Panc1 (cell line): ENCODE measurements around the gene FRMD5. TPM values are rescaled to one million over a fixed set of nuclear protein-coding genes. Genes with fewer than 3 reads are reported as not detected.
"Not testable (repeated sequence)": the region's sequence is repeated elsewhere in the genome, so short reads cannot be mapped to it uniquely, and the experiment has no call there.

Experiments used
- ATAC-seq: fragments of 200-7000 bp; cut with Tn5 transposase; 2 replicates; pipeline ENCODE4 v1.9.1; 2020; ENCODE audit warnings: mild to moderate bottlenecking, moderate library complexity
- BruUV-seq: library from RNA; stranded (reverse); fragments of 400-500 nt; replicated peaks from 2 replicates; lab custom pipeline; 2021; lab: Mats Ljungman, UMichigan
- CTCF ChIA-PET: fragments of 300-600 bp; sonication (Branson Sonifier 250); formaldehyde crosslinking; loops from one replicate; lab custom pipeline; 2022; ENCODE audit warnings: antibody characterized with exemption; lab: Charles Lee
- POLR2A ChIA-PET: fragments of 300-600 bp; sonication (Branson Sonifier 250); formaldehyde crosslinking; loops from one replicate; lab custom pipeline; 2022; ENCODE audit warnings: antibody characterized with exemption; lab: Charles Lee
- DNase-seq: peaks from one replicate; pipeline ENCODE4 v3.0.0-alpha.2; 2010; ENCODE audit warnings: low read depth, low spot score
- H3K27ac ChIP-seq: 2 replicates; pipeline ENCODE4 v1.5.1; 2011; ENCODE audit warnings: mild to moderate bottlenecking, low read length, inconsistent platforms
- H3K27me3 ChIP-seq: fragments of 200-500 bp; sonication (Bioruptor generic); 2 replicates; pipeline ENCODE4 v1.6.0; 2014; ENCODE audit warnings: low read length, inconsistent platforms; ENCODE audit not compliant: control insufficient read depth, insufficient read depth
- H3K36me3 ChIP-seq: fragments of 200-500 bp; sonication (Bioruptor generic); 2 replicates; pipeline ENCODE4 v1.5.1; 2014; ENCODE audit warnings: inconsistent platforms, mild to moderate bottlenecking, low read length, moderate library complexity; ENCODE audit not compliant: control insufficient read depth, insufficient read depth
- H3K4me1 ChIP-seq: 2 replicates; pipeline ENCODE4 v1.5.1; 2011; ENCODE audit warnings: inconsistent platforms, mild to moderate bottlenecking, low read length, moderate library complexity; ENCODE audit not compliant: control insufficient read depth, insufficient read depth
- H3K4me3 ChIP-seq, 2 experiments: 2 replicates each; pipeline ENCODE4 v1.5.1; 2011 to 2012; ENCODE audit warnings: low read depth in 2 of 2, low read length in 2 of 2, mild to moderate bottlenecking in 2 of 2, inconsistent platforms in 1 of 2, moderate library complexity in 1 of 2
- H3K9me3 ChIP-seq: fragments of 200-500 bp; sonication (Bioruptor generic); 2 replicates; pipeline ENCODE4 v1.5.1; 2014; ENCODE audit warnings: low read depth, mild to moderate bottlenecking, inconsistent platforms, low read length, moderate library complexity; ENCODE audit not compliant: control insufficient read depth, insufficient read depth
- POLR2AphosphoS5 ChIP-seq: IDR thresholded peaks from 2 replicates; pipeline ENCODE4 v1.6.1; 2012; ENCODE audit warnings: mild to moderate bottlenecking, low read depth, low read length, moderate library complexity
- SIN3A ChIP-seq: IDR thresholded peaks from 2 replicates; pipeline ENCODE4 v1.6.1; 2012; ENCODE audit warnings: low read depth, mild to moderate bottlenecking, low read length, moderate library complexity, borderline replicate concordance; ENCODE audit not compliant: insufficient read depth
- TCF7L2 ChIP-seq: IDR thresholded peaks from 2 replicates; pipeline ENCODE4 v1.6.1; 2011; ENCODE audit warnings: mild to moderate bottlenecking, low read depth, low read length, inconsistent platforms
- in situ Hi-C: cut with HindIII; loops from 2 replicates; pipeline ENCODE4 v1.10.0; 2016; ENCODE audit warnings: low sequenced_read_pairs, low pct_unique_long_range_greater_than_20kb
- intact Hi-C: fragments of 100-400 bp; cut with micrococcal nuclease; formaldehyde crosslinking; loops from one replicate; pipeline ENCODE4 v1.10.0; 2022; ENCODE audit not compliant: unreplicated experiment
- total RNA-seq: library from RNA; stranded (reverse); gene quantifications from one replicate; pipeline ENCODE4 v1.2.1, GENCODE V29; 2021; ENCODE audit not compliant: unreplicated experiment
- TF ChIP-seq, protein P1 (sequence below), 2 experiments: IDR thresholded peaks; 2 replicates each; pipeline ENCODE4 v1.6.1; 2011 to 2012; ENCODE audit warnings: low read depth in 2 of 2, control low read depth in 1 of 2, low read length in 1 of 2, mild to moderate bottlenecking in 1 of 2, moderate library complexity in 1 of 2; ENCODE audit not compliant: insufficient read depth in 1 of 2
- TF ChIP-seq, protein P2 (sequence below): fragments of 450-650 bp; IDR thresholded peaks from 2 replicates; pipeline ENCODE4 v1.5.1; 2017; ENCODE audit warnings: mild to moderate bottlenecking

Gene FRMD5
- total RNA-seq, 1 experiment from 2014 or later = 18.3 TPM

DNA sequence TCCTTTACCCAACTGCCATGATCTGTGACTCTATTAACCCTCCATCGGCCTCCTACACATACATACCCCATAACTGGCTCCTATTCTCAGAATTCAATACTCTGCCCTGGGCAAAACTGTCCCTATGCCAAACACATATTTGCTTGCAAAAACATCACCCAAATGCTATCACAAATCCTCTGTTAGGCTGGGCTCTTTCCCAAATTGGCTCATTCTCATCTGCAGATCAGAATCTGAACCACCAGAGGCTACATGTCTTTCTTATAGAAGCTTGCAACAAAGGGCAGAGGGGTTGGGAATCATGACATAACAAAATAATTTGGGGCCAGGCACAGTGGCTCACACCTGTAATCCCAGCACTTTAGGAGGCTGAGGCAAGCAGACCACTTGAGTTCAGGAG lies 48.1 kb upstream of the FRMD5 start:
- ChIA-PET CTCF (interaction anchor here (0.7 kb wide), 1 partner anchor 350 kb away, joined by 3 read pairs; no protein-coding TSS in a partner anchor), POLR2A (no interaction called here)
- Histone ChIP-seq H3K27me3 (no peaks in the 10 kb centered on the region), H3K36me3 (no peaks in the 10 kb centered on the region), H3K27ac (no peak overlapping the region), H3K9me3 (no peaks in the 10 kb centered on the region), H3K4me1 (peaks cover 4% of the 10 kb centered on the region; the same call in 1 of the 2 replicates), H3K4me3 (no peak overlapping the region)
- intact Hi-C loops = no loop called here
- DNase-seq (no peak), ATAC-seq (no peak)
- no TSS peak for BruUV-seq
- in situ Hi-C loops = no loop called here
- TF ChIP-seq SIN3A (no peak), TCF7L2 (no peak), POLR2AphosphoS5 (no peak)
- TF ChIP-seq, protein P1, sequence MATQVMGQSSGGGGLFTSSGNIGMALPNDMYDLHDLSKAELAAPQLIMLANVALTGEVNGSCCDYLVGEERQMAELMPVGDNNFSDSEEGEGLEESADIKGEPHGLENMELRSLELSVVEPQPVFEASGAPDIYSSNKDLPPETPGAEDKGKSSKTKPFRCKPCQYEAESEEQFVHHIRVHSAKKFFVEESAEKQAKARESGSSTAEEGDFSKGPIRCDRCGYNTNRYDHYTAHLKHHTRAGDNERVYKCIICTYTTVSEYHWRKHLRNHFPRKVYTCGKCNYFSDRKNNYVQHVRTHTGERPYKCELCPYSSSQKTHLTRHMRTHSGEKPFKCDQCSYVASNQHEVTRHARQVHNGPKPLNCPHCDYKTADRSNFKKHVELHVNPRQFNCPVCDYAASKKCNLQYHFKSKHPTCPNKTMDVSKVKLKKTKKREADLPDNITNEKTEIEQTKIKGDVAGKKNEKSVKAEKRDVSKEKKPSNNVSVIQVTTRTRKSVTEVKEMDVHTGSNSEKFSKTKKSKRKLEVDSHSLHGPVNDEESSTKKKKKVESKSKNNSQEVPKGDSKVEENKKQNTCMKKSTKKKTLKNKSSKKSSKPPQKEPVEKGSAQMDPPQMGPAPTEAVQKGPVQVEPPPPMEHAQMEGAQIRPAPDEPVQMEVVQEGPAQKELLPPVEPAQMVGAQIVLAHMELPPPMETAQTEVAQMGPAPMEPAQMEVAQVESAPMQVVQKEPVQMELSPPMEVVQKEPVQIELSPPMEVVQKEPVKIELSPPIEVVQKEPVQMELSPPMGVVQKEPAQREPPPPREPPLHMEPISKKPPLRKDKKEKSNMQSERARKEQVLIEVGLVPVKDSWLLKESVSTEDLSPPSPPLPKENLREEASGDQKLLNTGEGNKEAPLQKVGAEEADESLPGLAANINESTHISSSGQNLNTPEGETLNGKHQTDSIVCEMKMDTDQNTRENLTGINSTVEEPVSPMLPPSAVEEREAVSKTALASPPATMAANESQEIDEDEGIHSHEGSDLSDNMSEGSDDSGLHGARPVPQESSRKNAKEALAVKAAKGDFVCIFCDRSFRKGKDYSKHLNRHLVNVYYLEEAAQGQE (IDR thresholded peaks at IDR 0.05; ENCODE audit: insufficient read depth in 1 of 2, low read depth in 2 of 2, low read length in 1 of 2) = no peak
- TF ChIP-seq, protein P2, sequence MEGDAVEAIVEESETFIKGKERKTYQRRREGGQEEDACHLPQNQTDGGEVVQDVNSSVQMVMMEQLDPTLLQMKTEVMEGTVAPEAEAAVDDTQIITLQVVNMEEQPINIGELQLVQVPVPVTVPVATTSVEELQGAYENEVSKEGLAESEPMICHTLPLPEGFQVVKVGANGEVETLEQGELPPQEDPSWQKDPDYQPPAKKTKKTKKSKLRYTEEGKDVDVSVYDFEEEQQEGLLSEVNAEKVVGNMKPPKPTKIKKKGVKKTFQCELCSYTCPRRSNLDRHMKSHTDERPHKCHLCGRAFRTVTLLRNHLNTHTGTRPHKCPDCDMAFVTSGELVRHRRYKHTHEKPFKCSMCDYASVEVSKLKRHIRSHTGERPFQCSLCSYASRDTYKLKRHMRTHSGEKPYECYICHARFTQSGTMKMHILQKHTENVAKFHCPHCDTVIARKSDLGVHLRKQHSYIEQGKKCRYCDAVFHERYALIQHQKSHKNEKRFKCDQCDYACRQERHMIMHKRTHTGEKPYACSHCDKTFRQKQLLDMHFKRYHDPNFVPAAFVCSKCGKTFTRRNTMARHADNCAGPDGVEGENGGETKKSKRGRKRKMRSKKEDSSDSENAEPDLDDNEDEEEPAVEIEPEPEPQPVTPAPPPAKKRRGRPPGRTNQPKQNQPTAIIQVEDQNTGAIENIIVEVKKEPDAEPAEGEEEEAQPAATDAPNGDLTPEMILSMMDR = no peak

DNA sequence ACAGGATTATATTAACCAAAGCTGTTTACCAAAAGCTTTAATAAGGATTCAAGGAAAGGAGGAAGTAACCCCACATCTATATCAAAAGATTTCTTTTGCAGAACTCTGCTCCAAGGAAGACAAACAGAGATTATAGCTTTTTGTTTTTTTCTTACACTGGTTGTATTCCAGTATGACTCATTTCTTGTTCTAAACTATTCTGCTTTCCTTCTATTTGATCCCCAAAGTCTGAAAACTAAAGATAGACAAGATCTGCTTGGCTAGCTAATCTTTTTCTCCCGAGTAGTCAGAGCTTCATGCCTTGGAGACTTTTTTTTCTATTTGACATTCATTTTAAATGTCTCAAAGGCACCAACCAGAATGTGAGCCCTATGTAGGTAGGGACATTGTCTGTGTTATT lies 36.8 kb upstream of the FRMD5 start:
- Histone ChIP-seq H3K27ac (no peak overlapping the region), H3K9me3 (no peaks in the 10 kb centered on the region), H3K27me3 (no peaks in the 10 kb centered on the region), H3K4me3 (no peak overlapping the region), H3K4me1 (no peaks in the 10 kb centered on the region), H3K36me3 (no peaks in the 10 kb centered on the region)
- CTCF ChIA-PET = no interaction called here
- DNase-seq (no peak), ATAC-seq (no peak)
- BruUV-seq = no TSS peak
- POLR2A ChIA-PET = interaction anchor here (0.5 to 0.7 kb wide), 2 partner anchors 15 to 202 kb away, joined by 3 to 7 read pairs; no protein-coding TSS in a partner anchor
- in situ Hi-C loops = no loop called here
- TF ChIP-seq, protein P1 (IDR thresholded peaks at IDR 0.05; ENCODE audit: insufficient read depth in 1 of 2, low read depth in 2 of 2, low read length in 1 of 2) = no peak
- TF ChIP-seq, protein P2 = no peak
- TF ChIP-seq POLR2AphosphoS5 (no peak), SIN3A (no peak), TCF7L2 (no peak)
- intact Hi-C loops = no loop called here

DNA sequence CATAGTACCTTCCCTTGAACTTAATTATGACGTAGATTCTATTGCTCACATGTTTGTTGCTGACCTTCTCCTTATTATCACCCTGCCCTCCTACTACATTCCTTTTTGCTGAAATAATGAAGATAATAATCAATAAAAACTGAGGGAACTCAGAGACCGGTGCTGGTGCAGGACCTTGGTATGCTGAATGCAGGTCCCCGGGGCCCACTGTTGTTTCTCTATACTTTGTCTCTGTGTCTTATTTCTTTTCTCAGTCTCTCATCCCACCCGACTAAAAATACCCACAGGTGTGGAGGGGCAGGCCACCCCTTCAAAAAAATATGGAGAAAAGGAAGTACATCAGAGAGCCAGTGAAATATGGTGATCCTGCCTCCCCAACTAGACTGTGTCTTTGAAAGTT lies 34.2 kb upstream of the FRMD5 start:
- H3K27me3 ChIP-seq, H3K4me1 ChIP-seq, ATAC-seq, DNase-seq, in situ Hi-C loops, H3K36me3 ChIP-seq, H3K27ac ChIP-seq, H3K9me3 ChIP-seq, BruUV-seq, H3K4me3 ChIP-seq, CTCF ChIA-PET: not testable (repeated sequence)
- POLR2A ChIA-PET = interaction anchor here (0.7 kb wide), 2 partner anchors 32 to 91 kb away, joined by 5 to 14 read pairs; no protein-coding TSS in a partner anchor
- intact Hi-C loops = loop anchor here (10.0 kb wide), 1 partner anchor 56 kb away; the partner anchor contains the start of gene GOLM2
